ENCODE data around the gene ISOC2.
A peak's percentile ranks its signal among the peaks of the same experiment; 100 is the strongest.
"Not testable (repeated sequence)": the region's sequence is repeated elsewhere in the genome, so short reads cannot be mapped to it uniquely, and the experiment has no call there.

Gene ISOC2

GRCh38 chr19:55456347-55456746 is 5.1 kb downstream of the ISOC2 start:
- no peak for DNase-seq

DNA sequence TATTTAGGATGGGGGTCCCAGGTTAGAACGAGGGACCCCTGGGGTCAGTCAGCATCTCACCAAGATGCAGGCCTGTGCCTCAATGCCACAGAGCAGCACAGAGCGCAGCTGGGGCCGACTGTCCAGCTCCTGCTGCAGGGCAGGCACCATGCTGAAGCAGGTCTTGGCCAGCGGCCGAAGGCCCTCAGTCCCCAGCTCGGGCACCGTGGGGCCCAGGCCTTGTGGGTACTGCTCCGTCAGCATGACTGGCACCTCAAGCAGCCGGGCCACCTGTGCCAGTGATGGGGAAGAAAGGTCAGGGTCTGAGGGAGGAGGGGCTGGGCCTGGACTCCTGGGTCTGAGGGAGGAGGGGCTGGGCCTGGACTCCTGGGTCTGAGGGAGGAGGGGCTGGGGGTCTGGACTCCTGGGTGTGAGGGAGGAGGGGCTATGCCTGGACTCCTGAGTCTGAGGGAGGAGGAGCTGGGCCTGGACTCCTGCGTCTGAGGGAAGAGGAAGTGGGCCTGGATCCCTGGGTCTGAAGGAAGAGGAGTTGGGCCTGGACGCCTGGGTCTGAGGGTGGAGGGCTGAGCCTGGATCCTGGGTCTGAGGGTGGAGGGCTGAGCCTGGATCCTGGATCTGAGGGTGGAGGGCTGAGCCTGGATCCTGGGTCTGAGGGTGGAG is 5.7 kb downstream of the ISOC2 start:
- DNase-seq, result no peak

DNA sequence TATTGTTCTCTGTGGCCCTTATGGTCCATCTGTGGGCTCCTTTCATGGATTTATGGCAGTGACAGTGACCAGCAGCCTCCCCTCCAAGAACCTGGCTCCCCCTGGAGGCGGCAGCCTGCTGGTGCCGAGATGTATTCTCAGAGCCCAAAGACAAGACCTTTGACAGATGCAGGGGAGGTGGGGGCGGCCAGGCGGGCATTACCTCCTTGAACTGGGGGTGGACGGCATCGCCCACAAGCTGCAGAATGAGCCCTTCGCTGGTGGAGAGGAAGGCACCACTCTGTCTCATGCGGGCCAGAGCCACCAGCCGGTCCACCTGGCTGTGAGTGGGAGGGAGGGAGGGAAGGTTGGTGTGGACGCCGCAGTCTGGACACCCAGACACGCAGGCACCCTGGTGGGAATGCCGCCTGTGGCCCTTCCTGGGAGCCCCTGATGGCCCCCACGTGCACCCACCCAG is 6.6 kb downstream of the ISOC2 start:
- peak; percentile 52 for DNase-seq

GRCh38 chr19:55453511-55454260 is 7.8 kb downstream of the ISOC2 start:
- DNase-seq, result no peak

DNA sequence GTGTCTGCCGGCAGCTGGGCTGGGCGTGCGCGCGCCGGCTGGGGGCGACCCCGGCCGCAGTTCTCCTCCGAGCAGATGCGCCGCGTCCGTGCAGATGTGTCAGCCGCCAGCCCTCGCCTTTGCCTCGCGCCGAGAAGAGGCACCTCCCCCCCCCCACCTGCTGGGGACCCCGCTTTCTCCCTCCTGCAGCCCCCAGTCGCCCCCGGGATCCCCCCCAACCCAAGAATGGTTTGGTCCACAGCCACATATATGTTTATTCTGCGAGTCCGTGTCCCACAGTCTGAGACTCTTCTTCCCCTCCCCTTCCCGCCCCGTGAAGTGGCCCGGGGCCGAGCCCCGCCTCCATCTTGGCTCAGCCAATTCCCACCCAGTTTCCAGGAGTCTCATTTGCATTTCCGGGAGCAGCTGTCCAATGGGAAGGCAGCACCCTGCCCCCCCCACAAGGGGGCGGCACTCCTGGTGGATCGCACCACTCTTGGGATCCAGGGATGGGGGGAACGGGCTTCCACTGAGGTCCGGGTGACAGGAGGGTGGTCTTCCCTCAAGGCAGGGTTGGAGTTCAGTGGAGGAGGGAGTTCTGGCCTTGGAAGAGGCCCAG is 8.6 kb downstream of the ISOC2 start:
- DNase-seq, result peak; percentile 59

- DNase-seq, result no peak
These were observed 9.3 kb downstream of the ISOC2 start for GRCh38 chr19:55451965-55452748.

DNA sequence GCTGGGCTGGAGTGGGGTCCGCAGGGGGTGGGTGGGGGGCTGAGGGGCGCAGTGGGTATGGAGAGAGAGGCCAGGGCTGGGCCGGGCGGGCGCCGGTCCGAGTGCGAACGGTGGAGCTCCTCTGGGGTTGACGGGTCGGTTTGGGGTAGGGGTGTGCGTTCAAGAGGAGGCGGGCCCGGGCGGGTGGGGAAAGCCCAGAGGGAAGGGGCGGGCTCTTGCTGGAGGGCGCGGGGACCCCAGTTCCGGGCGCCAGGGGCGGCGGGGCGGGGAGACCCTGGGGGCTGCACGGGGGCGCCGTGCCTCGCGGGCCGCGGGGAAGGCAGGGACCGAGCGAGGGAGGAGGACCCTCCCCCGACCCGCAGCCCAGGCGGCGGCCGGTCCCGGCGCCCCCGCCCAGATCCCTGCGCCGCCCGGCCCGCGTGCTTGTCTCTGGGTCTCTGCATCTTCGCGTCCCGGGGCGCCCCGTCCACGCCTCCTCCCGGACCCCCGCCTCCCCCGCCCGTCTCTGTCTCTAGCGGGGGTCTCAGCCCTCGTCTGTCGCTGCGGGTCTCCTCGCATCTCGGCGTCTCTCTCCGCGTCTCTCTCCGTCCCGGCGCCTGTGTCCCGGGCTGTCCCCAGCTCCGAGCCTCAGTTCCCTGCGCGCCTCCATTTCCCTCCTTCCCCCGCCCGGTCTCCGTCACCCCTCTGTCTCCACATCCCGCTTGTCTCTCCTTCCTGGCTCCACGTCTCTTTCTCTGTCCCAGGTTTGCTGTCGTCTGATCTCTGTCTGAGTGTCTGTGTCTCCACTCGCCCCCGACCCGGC is 10.1 kb downstream of the ISOC2 start:
- no peak for DNase-seq

DNA sequence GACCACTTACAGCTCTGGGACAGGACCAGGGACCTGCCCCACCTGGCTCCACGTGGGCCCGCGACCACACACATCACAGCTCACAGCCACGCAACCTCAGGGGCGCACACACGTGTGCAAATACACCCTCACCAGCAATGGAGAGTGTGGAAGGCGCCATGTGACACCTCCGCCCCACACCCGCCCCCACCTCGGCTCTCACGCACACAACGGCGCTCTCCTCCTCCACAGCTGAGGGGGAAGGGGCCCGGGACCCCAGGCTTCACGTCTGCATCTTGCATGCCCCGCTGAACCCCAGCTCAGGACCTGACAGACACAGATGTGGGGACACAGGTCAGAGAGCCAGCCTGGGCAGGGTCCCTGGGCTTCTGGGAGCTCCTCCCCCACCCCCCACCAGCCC is 12.0 kb downstream of the ISOC2 start:
- DNase-seq, result no peak

GRCh38 chr19:55448175-55448490 is 13.3 kb downstream of the ISOC2 start:
- DNase-seq, result not testable (repeated sequence)

- DNase-seq, result no peak
These were observed 13.8 kb downstream of the ISOC2 start for GRCh38 chr19:55447421-55448174.

- no peak for DNase-seq
These were observed 15.4 kb downstream of the ISOC2 start for GRCh38 chr19:55446060-55446459.

DNA sequence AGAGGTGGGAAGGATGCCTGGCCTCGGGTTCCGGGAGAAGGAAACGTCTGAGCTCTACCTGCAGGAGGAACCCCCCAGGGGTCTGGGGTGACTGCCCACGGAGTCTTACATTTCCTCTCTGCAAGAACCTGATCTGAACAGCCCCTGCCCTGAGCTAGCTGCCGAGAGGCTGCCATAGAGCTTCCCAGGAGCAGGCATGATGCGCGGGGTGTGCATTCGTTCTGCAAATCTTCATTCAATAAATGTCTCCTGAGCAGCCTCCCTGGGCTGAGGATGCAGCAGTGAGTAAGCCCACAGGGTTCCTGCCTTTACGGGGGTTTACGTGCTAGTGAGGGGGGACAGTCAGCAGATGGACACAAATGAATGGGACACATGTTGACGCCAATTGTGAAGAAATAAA is 16.8 kb downstream of the ISOC2 start:
- no peak for DNase-seq

GRCh38 chr19:55443824-55444480 is 17.5 kb downstream of the ISOC2 start:
- DNase-seq, result no peak

DNA sequence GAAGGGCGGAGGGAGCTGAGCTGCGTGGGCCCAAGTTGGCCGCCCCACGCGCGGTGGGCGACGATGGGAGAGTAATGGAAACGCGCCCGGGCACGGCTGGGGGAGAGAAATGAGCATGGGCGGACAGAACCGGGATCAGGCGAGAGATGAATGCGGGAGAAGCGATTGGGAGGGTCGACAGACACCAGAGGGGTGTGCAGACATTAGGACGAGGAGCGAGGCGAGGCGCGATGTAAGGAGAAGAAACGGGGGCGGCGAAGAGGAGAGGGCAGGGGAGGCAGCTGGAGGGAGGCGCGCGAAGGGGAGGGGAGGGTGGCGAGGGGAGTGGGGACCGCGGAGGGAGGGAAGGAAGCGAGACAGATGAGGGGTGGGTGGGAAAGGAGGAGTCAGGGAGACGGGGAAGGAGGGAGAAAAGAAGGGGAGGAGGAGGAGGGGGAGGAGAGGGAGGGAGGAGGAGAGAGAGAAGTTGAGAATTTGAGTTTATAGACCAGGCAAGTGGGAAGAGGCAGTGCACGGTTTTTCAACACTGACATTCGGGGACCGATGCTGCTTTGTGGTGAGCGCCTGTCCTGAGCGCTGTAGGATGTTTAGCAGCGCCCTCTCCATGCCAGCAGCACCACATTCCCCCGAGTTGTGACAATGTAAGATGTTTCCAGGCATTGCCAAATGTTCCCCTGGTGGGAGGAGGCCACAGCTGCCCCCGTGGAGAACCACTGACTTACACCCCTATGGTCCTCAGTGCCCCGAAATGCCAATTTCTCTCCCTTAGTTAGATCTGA is 18.2 kb downstream of the ISOC2 start, which contains the start of gene SHISA7:
Gene SHISA7, minus strand, starts transcription at position 256 of the 779 bp plus-strand sequence. CDS start 437 bp downstream, outside the sequence.
- DNase-seq, result no peak

DNA sequence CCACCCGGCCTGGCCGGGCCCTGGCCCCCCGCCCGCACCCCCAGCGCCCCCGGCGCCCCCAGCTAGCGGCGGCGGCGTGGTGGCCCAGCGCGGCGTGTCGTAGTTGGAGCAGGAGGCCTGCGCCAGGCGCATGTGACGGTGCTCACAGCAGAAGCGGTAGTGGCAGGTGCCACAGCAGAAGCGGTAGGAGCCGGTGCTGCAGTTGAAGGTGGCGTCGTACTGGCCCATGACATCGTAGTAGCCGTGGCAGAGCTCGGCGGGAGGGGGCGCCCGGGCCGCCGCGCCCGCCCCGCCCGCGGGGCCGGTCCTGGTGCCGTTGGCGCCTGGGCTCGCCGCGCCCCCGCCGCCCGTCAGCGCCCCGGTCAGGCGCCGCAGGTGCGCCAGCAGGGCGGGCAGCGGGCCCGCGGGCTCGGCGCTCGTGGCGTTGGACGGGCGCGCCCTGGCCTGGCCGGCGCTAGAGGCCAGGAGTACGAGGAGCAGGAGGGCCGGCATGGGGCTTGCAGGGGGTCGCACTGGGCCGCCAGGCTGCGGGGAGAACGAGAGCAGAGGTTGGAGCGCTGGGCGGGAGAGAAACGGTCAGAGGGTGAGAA is 19.0 kb downstream of the ISOC2 start:
- no peak for DNase-seq

DNA sequence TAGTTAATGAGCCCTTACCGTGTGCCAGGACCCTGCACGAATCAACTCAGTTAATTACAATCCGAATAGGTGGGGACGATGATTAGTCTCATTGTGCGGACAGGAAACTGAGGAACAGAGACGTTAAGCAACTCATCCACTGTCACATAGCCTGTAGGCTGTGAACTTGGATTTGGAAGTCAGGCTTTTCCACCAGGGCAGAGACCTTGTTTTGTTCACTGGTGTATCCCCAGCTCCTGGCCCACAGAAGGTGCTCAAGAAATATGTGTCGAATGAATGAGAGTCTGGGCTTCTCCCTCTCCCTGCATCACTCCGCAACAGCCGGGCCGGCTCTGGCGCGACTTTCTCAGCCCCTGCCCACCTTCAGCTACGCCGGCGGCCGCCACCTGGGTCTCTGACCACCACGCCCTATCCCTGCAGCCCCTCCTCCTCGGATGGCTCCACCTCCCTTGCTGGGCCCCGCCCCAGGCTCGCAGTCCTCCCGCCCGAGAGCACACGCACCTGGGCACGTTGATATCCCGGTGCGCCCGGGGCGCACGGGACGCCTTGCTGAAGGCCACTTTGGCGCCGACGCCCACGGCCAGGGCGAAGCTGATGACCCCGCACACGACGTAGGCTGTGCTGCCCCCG is 19.6 kb downstream of the ISOC2 start:
- no peak for DNase-seq

- DNase-seq, result no peak
These were observed 20.1 kb downstream of the ISOC2 start for GRCh38 chr19:55441319-55441691.

DNA sequence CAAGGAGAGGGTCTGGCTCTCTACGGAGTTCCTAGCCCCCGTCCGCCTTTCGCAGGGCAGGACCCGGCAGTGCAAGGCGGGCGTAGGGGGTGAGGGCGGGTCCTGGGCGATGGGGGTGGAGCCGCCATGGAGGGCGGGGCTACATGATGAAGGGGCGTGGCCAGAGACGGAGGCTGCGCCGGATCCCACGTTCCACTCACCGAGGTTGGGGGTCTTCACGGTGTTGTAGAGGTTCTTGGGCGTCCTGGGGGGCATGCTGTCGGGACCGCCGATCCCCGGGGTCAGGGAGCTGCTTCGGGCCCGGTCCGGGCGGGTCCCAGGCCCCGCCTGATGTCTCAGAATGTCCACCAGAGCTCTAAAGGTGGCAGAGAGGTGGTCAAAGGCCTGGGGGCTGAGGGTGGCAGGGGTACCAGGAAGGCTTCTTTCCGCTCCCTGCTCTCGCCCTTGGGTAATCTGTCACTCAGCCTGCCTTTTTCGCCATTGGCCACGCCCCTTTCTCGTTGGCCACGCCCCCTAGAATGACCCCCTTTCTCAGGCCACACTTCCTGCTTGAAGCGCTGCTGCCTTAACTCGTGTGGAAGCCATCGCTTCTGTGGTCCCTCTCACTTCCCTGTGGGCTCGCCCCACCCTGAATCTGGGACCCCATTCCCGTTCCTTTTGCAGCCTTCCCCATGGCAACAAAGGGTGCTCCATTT is 20.9 kb downstream of the ISOC2 start:
- no peak for DNase-seq

GRCh38 chr19:55439052-55439451 is 22.4 kb downstream of the ISOC2 start:
- no peak for DNase-seq
